ENCODE data around the gene TEX26.

The TEX26 gene

GRCh38 chr13:30982906-30983305, 50.5 kb downstream of the TEX26 start:
- no peak overlapping the region for H3K4me3 Mint-ChIP-seq
- no peak for DNase-seq
- no peaks in the 10 kb centered on the region for H3K36me3 Mint-ChIP-seq (ENCODE audit: low read depth)
- H3K9me3 Mint-ChIP-seq: no peaks in the 10 kb centered on the region
- no peak overlapping the region for H3K27ac Mint-ChIP-seq
- peaks cover 12% of the 10 kb centered on the region for H3K4me1 Mint-ChIP-seq
- TF ChIP-seq, protein P1, sequence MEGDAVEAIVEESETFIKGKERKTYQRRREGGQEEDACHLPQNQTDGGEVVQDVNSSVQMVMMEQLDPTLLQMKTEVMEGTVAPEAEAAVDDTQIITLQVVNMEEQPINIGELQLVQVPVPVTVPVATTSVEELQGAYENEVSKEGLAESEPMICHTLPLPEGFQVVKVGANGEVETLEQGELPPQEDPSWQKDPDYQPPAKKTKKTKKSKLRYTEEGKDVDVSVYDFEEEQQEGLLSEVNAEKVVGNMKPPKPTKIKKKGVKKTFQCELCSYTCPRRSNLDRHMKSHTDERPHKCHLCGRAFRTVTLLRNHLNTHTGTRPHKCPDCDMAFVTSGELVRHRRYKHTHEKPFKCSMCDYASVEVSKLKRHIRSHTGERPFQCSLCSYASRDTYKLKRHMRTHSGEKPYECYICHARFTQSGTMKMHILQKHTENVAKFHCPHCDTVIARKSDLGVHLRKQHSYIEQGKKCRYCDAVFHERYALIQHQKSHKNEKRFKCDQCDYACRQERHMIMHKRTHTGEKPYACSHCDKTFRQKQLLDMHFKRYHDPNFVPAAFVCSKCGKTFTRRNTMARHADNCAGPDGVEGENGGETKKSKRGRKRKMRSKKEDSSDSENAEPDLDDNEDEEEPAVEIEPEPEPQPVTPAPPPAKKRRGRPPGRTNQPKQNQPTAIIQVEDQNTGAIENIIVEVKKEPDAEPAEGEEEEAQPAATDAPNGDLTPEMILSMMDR (IDR thresholded peaks at IDR 0.05): no peak
- peaks cover 3% of the 10 kb centered on the region for H3K27me3 Mint-ChIP-seq (ENCODE audit: low read depth, poor library complexity)

DNA sequence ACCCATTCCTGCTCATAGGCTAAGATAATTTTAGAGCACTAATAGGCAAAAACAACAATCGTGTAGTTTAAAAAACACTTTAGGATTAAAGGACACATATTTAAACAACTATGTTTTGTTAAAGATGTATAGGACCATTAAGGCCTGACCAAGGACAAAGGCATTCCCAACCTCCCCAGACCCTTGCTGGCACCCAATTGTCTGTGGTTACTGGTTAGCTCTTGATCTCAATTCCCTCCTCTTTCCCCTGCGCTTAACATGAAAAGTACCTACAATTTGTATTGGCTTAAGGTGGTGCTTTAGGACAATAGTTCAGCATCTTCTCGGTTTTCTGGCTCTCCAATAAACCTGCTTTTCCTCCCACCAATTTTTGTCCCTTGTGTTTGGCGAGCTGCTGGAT, 51.0 kb downstream of the TEX26 start:
- peaks cover 3% of the 10 kb centered on the region for H3K27me3 Mint-ChIP-seq (ENCODE audit: low read depth, poor library complexity)
- H3K4me1 Mint-ChIP-seq: peaks cover 9% of the 10 kb centered on the region
- DNase-seq: no peak
- H3K4me3 Mint-ChIP-seq: no peak overlapping the region
- TF ChIP-seq, protein P1 (IDR thresholded peaks at IDR 0.05): no peak
- H3K27ac Mint-ChIP-seq: no peak overlapping the region
- H3K36me3 Mint-ChIP-seq (ENCODE audit: low read depth): no peaks in the 10 kb centered on the region
- H3K9me3 Mint-ChIP-seq: no peaks in the 10 kb centered on the region

GRCh38 chr13:30984620-30985019, 52.2 kb downstream of the TEX26 start:
- Mint-ChIP-seq H3K4me3 (no peak overlapping the region), H3K27me3 (ENCODE audit: low read depth, poor library complexity) (peaks cover 3% of the 10 kb centered on the region), H3K9me3 (no peaks in the 10 kb centered on the region), H3K27ac (no peak overlapping the region), H3K36me3 (ENCODE audit: low read depth) (no peaks in the 10 kb centered on the region), H3K4me1 (peaks cover 6% of the 10 kb centered on the region)
- DNase-seq: no peak
- TF ChIP-seq, protein P1 (IDR thresholded peaks at IDR 0.05): no peak

DNA sequence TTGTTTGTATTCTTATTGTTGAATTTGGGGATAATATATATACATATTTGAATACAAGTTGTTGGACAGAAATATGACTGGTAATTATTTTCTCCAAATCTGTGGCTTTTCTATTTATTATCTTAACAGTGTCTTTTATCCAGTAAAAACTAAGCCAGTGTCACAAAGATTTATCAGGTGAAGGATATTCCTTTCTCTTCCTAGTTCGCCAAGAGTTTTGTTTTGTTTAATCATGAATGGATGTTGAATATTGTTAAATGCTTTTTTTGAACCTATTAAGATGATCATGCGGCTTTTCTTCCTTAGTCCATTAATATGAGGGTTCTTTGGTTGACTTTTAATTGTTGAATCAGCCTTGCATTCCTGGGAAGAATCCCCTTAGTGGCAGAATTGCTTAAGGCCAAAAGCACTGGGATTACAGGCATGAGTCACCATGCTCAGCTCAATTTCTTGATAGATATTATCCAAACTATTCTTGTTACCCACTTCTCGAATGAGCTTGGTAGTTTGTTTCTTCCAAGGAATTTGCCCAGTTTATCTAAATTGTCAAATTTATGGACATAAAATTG, 53.3 kb downstream of the TEX26 start:
- TF ChIP-seq, protein P1 (IDR thresholded peaks at IDR 0.05): no peak
- H3K36me3 Mint-ChIP-seq (ENCODE audit: low read depth): no peaks in the 10 kb centered on the region
- H3K4me3 Mint-ChIP-seq: no peak overlapping the region
- peaks cover 3% of the 10 kb centered on the region for H3K27me3 Mint-ChIP-seq (ENCODE audit: low read depth, poor library complexity)
- H3K4me1 Mint-ChIP-seq: peaks cover 6% of the 10 kb centered on the region
- no peak for DNase-seq
- H3K27ac Mint-ChIP-seq: no peak overlapping the region
- no peaks in the 10 kb centered on the region for H3K9me3 Mint-ChIP-seq

- no peaks in the 10 kb centered on the region for H3K9me3 Mint-ChIP-seq
- H3K4me1 Mint-ChIP-seq: peaks cover 6% of the 10 kb centered on the region
- H3K36me3 Mint-ChIP-seq (ENCODE audit: low read depth): no peaks in the 10 kb centered on the region
- H3K4me3 Mint-ChIP-seq: no peak overlapping the region
- DNase-seq: no peak
- no peaks in the 10 kb centered on the region for H3K27me3 Mint-ChIP-seq (ENCODE audit: low read depth, poor library complexity)
- H3K27ac Mint-ChIP-seq: no peak overlapping the region
- TF ChIP-seq, protein P1 (IDR thresholded peaks at IDR 0.05): no peak
These were observed 58.7 kb downstream of the TEX26 start for GRCh38 chr13:30991184-30991583.

DNA sequence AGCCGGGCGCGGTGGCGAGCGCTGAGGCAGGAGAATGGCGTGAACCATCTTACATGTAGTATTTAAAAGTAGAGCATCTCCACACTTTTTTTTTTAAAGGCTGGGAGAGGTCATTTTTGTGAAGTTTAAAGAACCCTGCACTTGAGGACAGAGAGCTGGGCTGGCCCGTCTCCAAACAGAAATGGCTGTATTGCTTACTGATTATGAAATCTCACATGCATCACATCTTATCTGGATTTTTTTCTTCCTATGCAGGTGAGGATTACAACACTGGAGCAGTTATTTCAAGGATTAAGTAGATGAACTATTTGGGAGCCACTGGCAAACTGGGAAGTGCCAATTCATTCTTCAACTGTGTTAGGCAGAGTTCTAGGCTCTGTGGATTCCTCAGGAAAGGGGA, 59.5 kb downstream of the TEX26 start:
- no peak for DNase-seq
- H3K4me3 Mint-ChIP-seq: no peak overlapping the region
- TF ChIP-seq, protein P1 (IDR thresholded peaks at IDR 0.05): no peak
- no peak overlapping the region for H3K27ac Mint-ChIP-seq
- peaks cover 6% of the 10 kb centered on the region for H3K4me1 Mint-ChIP-seq
- no peaks in the 10 kb centered on the region for H3K27me3 Mint-ChIP-seq (ENCODE audit: low read depth, poor library complexity)
- no peaks in the 10 kb centered on the region for H3K9me3 Mint-ChIP-seq
- no peaks in the 10 kb centered on the region for H3K36me3 Mint-ChIP-seq (ENCODE audit: low read depth)
